GM23248 (cell line): ENCODE results near the gene USP20.

Source experiments
- EZH2 ChIP-seq: fragments of 200-600 bp; sonication (generic); IDR thresholded peaks from 2 replicates; pipeline ENCODE4 v1.6.1; 2018; ENCODE audit warnings: antibody characterized with exemption, mild to moderate bottlenecking; ENCODE audit not compliant: insufficient read depth, poor library complexity, severe bottlenecking
- EZH2phosphoT487 ChIP-seq: fragments of 200-600 bp; sonication (generic); IDR thresholded peaks from 2 replicates; pipeline ENCODE4 v1.6.1; 2018; ENCODE audit warnings: antibody characterized with exemption, moderate library complexity, mild to moderate bottlenecking, low read depth; ENCODE audit not compliant: insufficient read depth

DNA sequence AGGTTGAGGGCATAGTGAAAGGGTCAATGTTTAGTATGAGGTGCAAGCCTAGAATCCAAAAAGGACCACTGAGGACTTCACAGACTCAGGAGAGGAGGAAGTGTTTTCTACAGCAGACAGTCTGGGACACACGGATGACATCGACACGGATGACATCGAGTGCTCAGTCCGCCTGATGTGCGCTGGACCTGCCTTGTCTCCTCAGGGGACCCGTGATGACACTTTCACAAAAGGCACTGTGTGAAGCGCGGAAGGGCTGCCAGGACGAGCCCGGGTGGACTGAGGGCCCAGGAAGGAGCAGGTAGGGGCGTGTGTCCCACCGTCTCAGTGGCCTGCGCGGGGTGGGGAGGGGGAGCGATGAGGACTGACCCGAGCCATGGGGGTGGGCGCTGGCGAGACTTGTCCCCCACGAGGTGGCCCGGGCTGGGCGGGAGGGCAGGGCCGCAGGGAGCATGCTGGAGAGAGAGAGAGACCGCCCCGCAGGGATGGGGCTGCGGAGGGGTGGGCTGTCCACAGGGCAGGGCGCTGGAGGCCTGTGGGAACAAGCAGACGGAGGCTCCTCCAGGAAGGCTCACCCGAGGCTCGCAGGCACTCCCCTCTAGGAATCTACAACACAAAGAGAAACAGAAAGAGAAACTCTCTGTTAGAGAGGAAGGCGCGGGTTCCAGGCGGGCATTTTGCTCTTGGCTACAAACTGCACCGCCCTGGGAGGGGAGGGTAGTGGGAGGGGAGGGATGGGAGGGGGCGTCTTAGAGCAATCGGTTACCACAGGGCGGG, 54.9 kb downstream of the USP20 start:
- TF ChIP-seq EZH2phosphoT487 = no peak
- TF ChIP-seq EZH2 = no peak
